ENCODE data around the gene CCDC30. TPM values are rescaled to one million over a fixed set of nuclear protein-coding genes. Genes with fewer than 3 reads are reported as not detected.

Gene CCDC30
- total and polyA plus RNA-seq, 10 of the 15 experiments (the other 5 are each of a cell fraction or from before 2014, with no cell fraction given) = 0.46 to 1.8 (median 1.0) TPM

GRCh38 chr1:42682739-42683531 is 219.8 kb downstream of the CCDC30 start (continued):
- TF ChIP-seq ZNF687 (IDR thresholded peaks at IDR 0.05) = peak; percentile 55; the same call in 1 of the 2 replicates
- no peak for TF ChIP-seq EP300 (IDR thresholded peaks at IDR 0.05; ENCODE audit: borderline replicate concordance in 1 of 2, control insufficient read depth in 1 of 2, low read depth in 2 of 2, low read length in 2 of 2)
- no peak for TF ChIP-seq FOS (IDR thresholded peaks at IDR 0.05; ENCODE audit: borderline replicate concordance, extremely low read depth, insufficient read length)
- TF ChIP-seq RFX5 (IDR thresholded peaks at IDR 0.05; ENCODE audit: low read depth, low read length) = no peak
- no peak for TF ChIP-seq ETV6 (conservative IDR thresholded peaks at IDR 0.05 in 1 of 2, IDR thresholded peaks at IDR 0.05 in 1 of 2; ENCODE audit: borderline replicate concordance in 1 of 2, low read depth in 1 of 2)
- TF ChIP-seq CHD2 (IDR thresholded peaks at IDR 0.05; ENCODE audit: borderline replicate concordance, low read depth, low read length) = peak; percentile 60; the same call in 1 of the 2 replicates
- no peak for TF ChIP-seq SMAD5 (IDR thresholded peaks at IDR 0.05; ENCODE audit: low read depth)
- no peak for TF ChIP-seq RELB (IDR thresholded peaks at IDR 0.05; ENCODE audit: low read depth)
- TF ChIP-seq ELK1 (IDR thresholded peaks at IDR 0.05; ENCODE audit: low read depth, low read length) = no peak
- TF ChIP-seq E2F8 (IDR thresholded peaks at IDR 0.05; ENCODE audit: low read depth, partially characterized antibody) = no peak
- TF ChIP-seq MTA2 (IDR thresholded peaks at IDR 0.05; ENCODE audit: low read depth) = no peak
- peak; percentile 98 to 99 for TF ChIP-seq BHLHE40 (IDR thresholded peaks at IDR 0.05; ENCODE audit: borderline replicate concordance in 1 of 2, low read depth in 2 of 2, low read length in 1 of 2)
- TF ChIP-seq SUZ12 (IDR thresholded peaks at IDR 0.05; ENCODE audit: unreplicated experiment) = no peak
- TF ChIP-seq DPF2 (IDR thresholded peaks at IDR 0.05) = peak; percentile 66; the same call in 1 of the 2 replicates
- TF ChIP-seq ZNF274 (IDR thresholded peaks at IDR 0.05; ENCODE audit: insufficient read depth, insufficient read length) = no peak
- no peak for TF ChIP-seq HDAC2 (IDR thresholded peaks at IDR 0.05)
- TF ChIP-seq SIN3A (IDR thresholded peaks at IDR 0.05; ENCODE audit: low read depth, low read length) = peak; percentile 67; the same call in 1 of the 2 replicates

Measured in GM12878 (cell line).